ENCODE results near the gene MYMK. TPM values are rescaled to one million over a fixed set of nuclear protein-coding genes. Genes with fewer than 3 reads are reported as not detected.

The MYMK gene
- total and polyA plus RNA-seq, 2 of the 8 experiments (the other 6 are each of a cell fraction or from before 2014, with no cell fraction given): not detected

- TF ChIP-seq GABPA (IDR thresholded peaks at IDR 0.05; ENCODE audit: borderline replicate concordance, insufficient read depth, low read length) (no peak), CBX5 (IDR thresholded peaks at IDR 0.05; ENCODE audit: low read depth, low read length) (no peak), EGR1 (IDR thresholded peaks at IDR 0.05; ENCODE audit: borderline replicate concordance, low read depth, low read length) (no peak), TAF7 (optimal IDR thresholded peaks at IDR 0.05; ENCODE audit: borderline replicate concordance, low read depth, low read length) (no peak), RAD21 (IDR thresholded peaks at IDR 0.05 in 1 of 2, conservative IDR thresholded peaks at IDR 0.05 in 1 of 2; ENCODE audit: low read depth in 2 of 2, low read length in 2 of 2) (no peak), RXRA (IDR thresholded peaks at IDR 0.05; ENCODE audit: insufficient read depth, low read depth, low read length) (no peak), CTBP2 (IDR thresholded peaks at IDR 0.05; ENCODE audit: borderline replicate concordance, insufficient read depth, insufficient read length, low read length) (no peak), ZNF274 (IDR thresholded peaks at IDR 0.05; ENCODE audit: borderline replicate concordance, extremely low read depth, low read length) (no peak)
Measured at GRCh38 chr9:133487331-133487725, 37.4 kb downstream of the MYMK start (continued).
